Activated CD8-positive, alpha-beta T cell treated with anti-CD3 and anti-CD28 coated beads for 36 hours (primary cell): ENCODE data around the gene DCHS1. TPM values are rescaled to one million over a fixed set of nuclear protein-coding genes. Genes with fewer than 3 reads are reported as not detected.

Source experiments
- ATAC-seq: fragments of 200-7000 bp; cut with Tn5 transposase; one replicate; pipeline ENCODE4 v1.10.0; 2021; ENCODE audit warnings: mild to moderate bottlenecking, moderate library complexity
- CTCF ChIA-PET: fragments of 350-600 bp; sonication (Branson Sonifier 250); formaldehyde crosslinking; loops from one replicate; lab custom pipeline; 2021; ENCODE audit warnings: antibody characterized with exemption; lab: Charles Lee
- POLR2A ChIA-PET: fragments of 350-600 bp; sonication (Branson Sonifier 250); formaldehyde crosslinking; loops from one replicate; lab custom pipeline; 2021; ENCODE audit warnings: antibody characterized with exemption; lab: Charles Lee
- DNase-seq: peaks from one replicate; pipeline ENCODE4 v3.0.0-alpha.2; 2020
- H3K27ac Mint-ChIP-seq: one replicate; pipeline ENCODE4 v1.8.0; 2021; ENCODE audit warnings: mild to moderate bottlenecking, mixed read lengths
- H3K27me3 Mint-ChIP-seq: one replicate; pipeline ENCODE4 v1.8.0; 2021; ENCODE audit warnings: mixed read lengths
- H3K36me3 Mint-ChIP-seq: one replicate; pipeline ENCODE4 v1.8.0; 2021; ENCODE audit warnings: low read depth, mixed read lengths
- H3K4me1 Mint-ChIP-seq: one replicate; pipeline ENCODE4 v1.8.0; 2021; ENCODE audit warnings: low read depth, mixed read lengths
- H3K4me3 Mint-ChIP-seq: one replicate; pipeline ENCODE4 v1.8.0; 2021; ENCODE audit warnings: mild to moderate bottlenecking, moderate library complexity, mixed read lengths
- H3K9me3 Mint-ChIP-seq: one replicate; pipeline ENCODE4 v1.8.0; 2021; ENCODE audit warnings: mixed read lengths
- intact Hi-C: fragments of 100-400 bp; cut with micrococcal nuclease; formaldehyde crosslinking; loops from one replicate; pipeline ENCODE4 v1.10.0; 2022
- total RNA-seq, 2 experiments: library from RNA; stranded (reverse); gene quantifications; one replicate each; pipeline ENCODE4 v1.2.3, GENCODE V29; 2021
- TF ChIP-seq, protein P1 (sequence below): fragments of 200-600 bp; IDR thresholded peaks from one replicate; pipeline ENCODE4 v1.8.0; 2022; ENCODE audit warnings: antibody characterized with exemption, mild to moderate bottlenecking

DCHS1 gene
- total RNA-seq, 2 experiments from 2014 or later, result 1.6 TPM

DNA sequence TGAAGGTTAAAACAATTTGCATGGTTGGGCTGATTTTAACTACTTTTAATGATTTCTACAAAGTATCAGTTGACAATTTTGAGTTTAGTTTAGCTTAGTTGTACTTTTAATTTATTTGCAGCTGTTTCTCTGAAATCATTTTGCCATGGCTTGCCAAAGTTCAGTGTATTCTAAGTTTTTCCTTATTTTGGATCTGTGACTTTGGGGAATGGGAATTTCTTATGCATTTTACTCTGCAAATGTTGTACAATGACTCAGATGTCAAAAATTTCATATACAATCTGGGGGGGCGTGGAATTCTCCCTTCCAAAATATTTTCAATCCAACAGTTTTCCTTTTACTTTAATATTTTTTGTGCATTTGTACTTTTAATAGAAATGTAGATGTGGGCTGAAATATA, 8.9 kb upstream of the DCHS1 start:
- POLR2A ChIA-PET, result no interaction called here
- Mint-ChIP-seq H3K4me3 (no peak overlapping the region), H3K27me3 (no peaks in the 10 kb centered on the region), H3K4me1 (peaks cover 28% of the 10 kb centered on the region), H3K36me3 (no peaks in the 10 kb centered on the region), H3K27ac (no peak overlapping the region), H3K9me3 (no peaks in the 10 kb centered on the region)
- CTCF ChIA-PET, result no interaction called here
- TF ChIP-seq, protein P1, sequence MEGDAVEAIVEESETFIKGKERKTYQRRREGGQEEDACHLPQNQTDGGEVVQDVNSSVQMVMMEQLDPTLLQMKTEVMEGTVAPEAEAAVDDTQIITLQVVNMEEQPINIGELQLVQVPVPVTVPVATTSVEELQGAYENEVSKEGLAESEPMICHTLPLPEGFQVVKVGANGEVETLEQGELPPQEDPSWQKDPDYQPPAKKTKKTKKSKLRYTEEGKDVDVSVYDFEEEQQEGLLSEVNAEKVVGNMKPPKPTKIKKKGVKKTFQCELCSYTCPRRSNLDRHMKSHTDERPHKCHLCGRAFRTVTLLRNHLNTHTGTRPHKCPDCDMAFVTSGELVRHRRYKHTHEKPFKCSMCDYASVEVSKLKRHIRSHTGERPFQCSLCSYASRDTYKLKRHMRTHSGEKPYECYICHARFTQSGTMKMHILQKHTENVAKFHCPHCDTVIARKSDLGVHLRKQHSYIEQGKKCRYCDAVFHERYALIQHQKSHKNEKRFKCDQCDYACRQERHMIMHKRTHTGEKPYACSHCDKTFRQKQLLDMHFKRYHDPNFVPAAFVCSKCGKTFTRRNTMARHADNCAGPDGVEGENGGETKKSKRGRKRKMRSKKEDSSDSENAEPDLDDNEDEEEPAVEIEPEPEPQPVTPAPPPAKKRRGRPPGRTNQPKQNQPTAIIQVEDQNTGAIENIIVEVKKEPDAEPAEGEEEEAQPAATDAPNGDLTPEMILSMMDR, result no peak
- intact Hi-C loops, result no loop called here
- no peak for ATAC-seq
- DNase-seq, result no peak

DNA sequence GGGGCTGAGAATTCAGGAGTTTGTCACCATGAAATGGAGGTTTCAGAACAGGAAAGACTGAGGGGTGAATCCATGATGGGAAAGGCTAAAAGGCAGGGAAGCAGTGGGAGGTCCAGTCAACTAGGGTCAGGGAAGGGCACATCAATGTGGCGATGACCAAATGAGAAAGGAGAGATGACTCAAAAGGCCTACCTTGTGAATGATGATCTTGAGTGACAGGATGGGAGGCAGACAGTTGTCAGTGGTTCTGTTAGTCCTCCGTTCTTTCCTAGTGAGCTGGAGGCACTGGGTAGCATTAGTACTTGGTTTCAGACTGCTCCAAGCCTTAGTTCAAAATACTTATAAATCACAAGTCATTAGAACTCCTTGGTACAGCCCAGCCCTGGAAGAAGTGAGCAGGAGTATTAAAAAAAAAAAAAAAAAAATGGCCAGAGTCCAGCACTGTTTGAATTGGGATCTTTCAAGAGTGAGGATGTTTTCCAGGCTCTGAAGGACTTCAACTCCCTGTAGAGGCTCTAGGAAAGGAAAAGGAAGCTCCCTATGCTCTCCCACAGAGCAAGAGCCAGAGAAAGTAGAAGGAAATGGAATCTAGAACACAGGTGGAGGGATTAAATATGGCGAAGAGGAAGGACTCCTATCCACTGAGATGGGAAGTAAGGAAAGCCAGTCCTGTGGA, 8.3 kb upstream of the DCHS1 start:
- Mint-ChIP-seq H3K9me3 (no peaks in the 10 kb centered on the region), H3K4me1 (peaks cover 28% of the 10 kb centered on the region), H3K4me3 (no peak overlapping the region), H3K36me3 (no peaks in the 10 kb centered on the region), H3K27me3 (no peaks in the 10 kb centered on the region), H3K27ac (no peak overlapping the region)
- POLR2A ChIA-PET, result no interaction called here
- intact Hi-C loops, result no loop called here
- no peak for ATAC-seq
- TF ChIP-seq, protein P1, result no peak
- CTCF ChIA-PET, result no interaction called here
- DNase-seq, result no peak

DNA sequence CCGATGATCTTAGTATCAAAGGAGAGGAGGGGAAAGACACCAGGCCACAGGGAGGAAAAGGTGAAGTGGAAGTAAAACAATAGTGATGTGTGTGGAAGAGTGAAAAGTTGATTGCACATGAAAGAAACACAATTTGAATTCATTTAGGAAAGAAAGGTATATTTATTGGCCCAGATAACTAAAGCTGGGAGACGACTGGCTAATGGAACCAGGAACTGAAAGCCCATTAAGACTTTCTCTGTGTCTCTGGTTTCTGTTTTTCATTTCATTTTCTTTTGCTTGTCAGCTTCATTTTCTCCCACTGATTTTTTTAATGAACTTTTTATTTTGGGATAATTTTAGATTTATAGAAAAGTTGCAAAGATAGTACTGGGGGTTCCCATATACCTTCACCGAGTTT, 5.1 kb upstream of the DCHS1 start:
- Mint-ChIP-seq H3K27me3 (peaks cover 9% of the 10 kb centered on the region), H3K4me3 (no peak overlapping the region), H3K36me3 (no peaks in the 10 kb centered on the region), H3K27ac (no peak overlapping the region), H3K9me3 (no peaks in the 10 kb centered on the region), H3K4me1 (peaks cover 14% of the 10 kb centered on the region)
- TF ChIP-seq, protein P1, result no peak
- intact Hi-C loops, result no loop called here
- POLR2A ChIA-PET, result no interaction called here
- ATAC-seq (no peak), DNase-seq (no peak)
- CTCF ChIA-PET, result interaction anchor here (0.6 to 2.1 kb wide), 3 partner anchors 7 to 27 kb away, joined by 3 to 5 read pairs (median 4); no protein-coding TSS in a partner anchor

DNA sequence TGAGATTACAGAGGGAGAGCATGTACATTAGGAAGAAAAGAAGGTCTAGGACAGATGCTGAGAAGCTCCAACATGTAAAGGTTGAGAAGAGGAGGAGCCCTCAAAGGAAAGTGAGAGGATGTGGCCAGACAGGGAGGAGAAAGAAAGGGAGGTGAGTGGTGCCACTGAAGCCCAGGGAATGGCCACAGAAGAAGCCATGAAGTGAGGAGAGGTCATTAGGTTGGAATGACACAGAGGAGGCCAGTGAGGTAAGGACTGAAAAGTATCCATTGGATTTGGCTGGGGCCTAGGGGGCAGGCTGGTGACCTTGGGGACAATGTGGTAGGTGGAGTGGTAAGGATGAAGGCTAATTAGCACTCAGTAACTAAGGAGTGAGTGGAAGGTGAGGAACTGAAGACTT, 3.0 kb upstream of the DCHS1 start:
- DNase-seq (no peak), ATAC-seq (no peak)
- Mint-ChIP-seq H3K4me1 (peaks cover 11% of the 10 kb centered on the region), H3K27ac (no peak overlapping the region), H3K9me3 (no peaks in the 10 kb centered on the region), H3K4me3 (no peak overlapping the region), H3K27me3 (peaks cover 9% of the 10 kb centered on the region), H3K36me3 (no peaks in the 10 kb centered on the region)
- TF ChIP-seq, protein P1, result no peak
- intact Hi-C loops, result loop anchor here (10.0 kb wide), 1 partner anchor 54 kb away; the partner anchor contains the start of genes ILK and RRP8
- POLR2A ChIA-PET, result interaction anchor here (2.6 kb wide), 1 partner anchor 9 kb away, joined by 7 read pairs; no protein-coding TSS in a partner anchor
- CTCF ChIA-PET, result interaction anchor here (0.8 to 1.3 kb wide), 3 partner anchors 9 to 215 kb away, joined by 3 to 4 read pairs (median 3); no protein-coding TSS in a partner anchor

DNA sequence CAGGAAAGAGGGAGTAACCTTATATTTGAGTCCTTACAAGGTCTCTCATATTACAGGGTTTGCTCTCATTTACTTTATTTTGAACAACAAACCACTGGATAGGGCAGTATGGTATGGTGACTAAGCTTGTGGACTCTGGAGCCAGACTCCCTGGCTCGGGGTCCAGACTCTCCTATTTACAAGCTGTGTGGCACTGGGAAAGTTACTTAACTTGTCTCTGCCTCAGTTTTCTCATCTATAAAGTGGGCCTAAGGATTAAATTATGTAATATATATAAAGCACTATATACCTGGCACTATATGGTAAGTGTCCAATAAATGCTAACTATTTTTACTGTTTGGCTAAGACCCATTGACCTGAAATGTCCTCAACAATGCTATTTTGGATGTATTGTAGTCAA, 1.7 kb upstream of the DCHS1 start:
- Mint-ChIP-seq H3K9me3 (no peaks in the 10 kb centered on the region), H3K36me3 (no peaks in the 10 kb centered on the region), H3K4me1 (peaks cover 5% of the 10 kb centered on the region), H3K27ac (no peak overlapping the region), H3K27me3 (peaks cover 9% of the 10 kb centered on the region), H3K4me3 (peak overlapping the region; percentile 46)
- ChIA-PET CTCF (interaction anchor here (0.8 to 1.3 kb wide), 3 partner anchors 10 to 53 kb away, joined by 3 to 4 read pairs (median 4); no protein-coding TSS in a partner anchor), POLR2A (interaction anchor here (0.6 to 2.6 kb wide), 5 partner anchors 8 to 126 kb away, joined by 3 to 7 read pairs (median 4); no protein-coding TSS in a partner anchor)
- no peak for ATAC-seq
- no peak for DNase-seq
- intact Hi-C loops, result loop anchor here (10.0 kb wide), 1 partner anchor 53 kb away; the partner anchor contains the start of genes ILK and RRP8
- TF ChIP-seq, protein P1, result no peak
